CD4-positive, alpha-beta T cell treated with Interleukin-4 for 4 hours (primary cell): ENCODE results near the gene MMD.
"Not testable (repeated sequence)": the region's sequence is repeated elsewhere in the genome, so short reads cannot be mapped to it uniquely, and the experiment has no call there.

Experiments used
- DNase-seq: peaks from one replicate; pipeline ENCODE4 v3.0.0-alpha.2; 2020

The MMD gene

GRCh38 chr17:55421179-55421934, at the start of gene MMD:
Gene MMD (minus strand): TSS chr17:55421835. CDS start chr17:55421695, 140 bp downstream.
- DNase-seq, result no peak

GRCh38 chr17:55466671-55467070, 45.0 kb upstream of the MMD start:
- no peak for DNase-seq

- not testable (repeated sequence) for DNase-seq
Observed at GRCh38 chr17:55465771-55466170, 44.1 kb upstream of the MMD start.

- no peak for DNase-seq
Observed at GRCh38 chr17:55463600-55463999, 42.0 kb upstream of the MMD start.

GRCh38 chr17:55462711-55463110, 41.1 kb upstream of the MMD start:
- no peak for DNase-seq

- DNase-seq, result no peak
Observed at GRCh38 chr17:55462234-55462633, 40.6 kb upstream of the MMD start.

- peak; percentile 21 for DNase-seq
Observed at GRCh38 chr17:55458978-55459377, 37.3 kb upstream of the MMD start.

GRCh38 chr17:55458287-55458900, 36.8 kb upstream of the MMD start:
- no peak for DNase-seq

GRCh38 chr17:55456307-55457240, 34.9 kb upstream of the MMD start:
- DNase-seq, result no peak

- DNase-seq, result no peak
Observed at GRCh38 chr17:55454906-55455474, 33.4 kb upstream of the MMD start.

- DNase-seq, result no peak
Observed at GRCh38 chr17:55453839-55454557, 32.4 kb upstream of the MMD start.

GRCh38 chr17:55452139-55452790, 30.6 kb upstream of the MMD start:
- no peak for DNase-seq

- no peak for DNase-seq
Observed at GRCh38 chr17:55451758-55452138, 30.1 kb upstream of the MMD start.

GRCh38 chr17:55451203-55451641, 29.6 kb upstream of the MMD start:
- no peak for DNase-seq

- no peak for DNase-seq
Observed at GRCh38 chr17:55450232-55450825, 28.7 kb upstream of the MMD start.

- no peak for DNase-seq
Observed at GRCh38 chr17:55448681-55449080, 27.0 kb upstream of the MMD start.

- no peak for DNase-seq
Observed at GRCh38 chr17:55446581-55447205, 25.1 kb upstream of the MMD start.

GRCh38 chr17:55446004-55446403, 24.4 kb upstream of the MMD start:
- not testable (repeated sequence) for DNase-seq

GRCh38 chr17:55444471-55445441, 23.1 kb upstream of the MMD start:
- no peak for DNase-seq

- no peak for DNase-seq
Observed at GRCh38 chr17:55443904-55444303, 22.3 kb upstream of the MMD start.
